Right kidney (tissue), 9 donors: ENCODE data around the gene PDGFB.

Source experiments
- DNase-seq: peaks from one replicate; pipeline ENCODE4 v3.0.0-alpha.2; 2016
- long read RNA-seq, 8 donors: transcript quantifications; one replicate each; lab custom pipeline, GENCODE V29; 2026

The PDGFB gene
- long read RNA-seq, donor 1, transcript PDGFB-201 (7 exons, 3,497 nt), result major isoform, 9 of 9 reads
- long read RNA-seq, donor 1, partial matches to known transcripts, result 0 of 9 reads
- long read RNA-seq, donor 1, other reads (novel, unspliced or antisense), result 0 of 9 reads
- long read RNA-seq, donor 2, partial matches to known transcripts, result 0 of 2 reads
- long read RNA-seq, donor 2, other reads (novel, unspliced or antisense), result 0 of 2 reads
- long read RNA-seq, donor 3, partial matches to known transcripts, result 0 of 4 reads
- long read RNA-seq, donor 3, other reads (novel, unspliced or antisense), result 0 of 4 reads
- long read RNA-seq, donor 4, transcript PDGFB-201 (7 exons, 3,497 nt), result major isoform, 5 of 5 reads
- long read RNA-seq, donor 4, partial matches to known transcripts, result 0 of 5 reads
- long read RNA-seq, donor 4, other reads (novel, unspliced or antisense), result 0 of 5 reads
- long read RNA-seq, donor 5, partial matches to known transcripts, result 0 of 4 reads
- long read RNA-seq, donor 5, other reads (novel, unspliced or antisense), result 0 of 4 reads
- long read RNA-seq, donor 6, transcript PDGFB-201 (7 exons, 3,497 nt), result major isoform, 9 of 9 reads
- long read RNA-seq, donor 6, partial matches to known transcripts, result 0 of 9 reads
- long read RNA-seq, donor 6, other reads (novel, unspliced or antisense), result 0 of 9 reads
- long read RNA-seq, donor 7, transcript PDGFB-201 (7 exons, 3,497 nt), result major isoform, 5 of 5 reads
- long read RNA-seq, donor 7, partial matches to known transcripts, result 0 of 5 reads
- long read RNA-seq, donor 7, other reads (novel, unspliced or antisense), result 0 of 5 reads
- long read RNA-seq, donor 8, partial matches to known transcripts, result 6 of 8 reads
- long read RNA-seq, donor 8, other reads (novel, unspliced or antisense), result 0 of 8 reads

GRCh38 chr22:39244496-39245129, at the start of gene PDGFB:
Gene PDGFB, minus strand, starts transcription at chr22:39244982. Its CDS starts 1,019 bp downstream, at chr22:39243963.
- peak; percentile 60 for DNase-seq

- no peak for DNase-seq
Observed at GRCh38 chr22:39293766-39294368, 49.1 kb upstream of the PDGFB start.

DNA sequence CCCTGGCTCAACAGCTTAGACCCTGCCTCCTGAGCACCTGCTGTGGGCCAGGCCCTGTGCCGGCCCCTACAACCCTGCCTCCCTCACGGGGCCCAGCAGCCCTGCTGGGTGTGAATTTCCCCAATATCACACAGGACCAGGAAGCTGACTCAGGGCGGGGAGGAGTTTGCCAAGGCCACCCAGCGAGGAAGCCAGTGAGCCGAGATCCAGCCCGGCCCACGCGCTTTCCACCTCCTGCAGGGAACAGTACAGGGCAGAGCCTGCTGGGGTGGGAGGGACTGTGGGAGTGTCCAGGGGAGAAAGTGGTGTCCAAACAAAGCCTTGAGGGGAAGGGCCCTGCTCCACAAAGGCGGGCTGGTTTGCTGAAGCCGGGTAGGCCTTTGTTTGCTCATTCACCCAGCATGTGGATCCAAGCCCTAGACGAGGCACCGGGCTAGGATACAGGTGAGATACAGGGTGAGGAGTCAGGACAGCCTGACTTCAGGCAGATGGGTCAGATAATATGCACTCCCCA, 47.8 kb upstream of the PDGFB start:
- DNase-seq, result peak; percentile 68

GRCh38 chr22:39292031-39292462, 47.3 kb upstream of the PDGFB start:
- peak; percentile 30 for DNase-seq

GRCh38 chr22:39291523-39291922, 46.7 kb upstream of the PDGFB start:
- DNase-seq, result peak; percentile 27

DNA sequence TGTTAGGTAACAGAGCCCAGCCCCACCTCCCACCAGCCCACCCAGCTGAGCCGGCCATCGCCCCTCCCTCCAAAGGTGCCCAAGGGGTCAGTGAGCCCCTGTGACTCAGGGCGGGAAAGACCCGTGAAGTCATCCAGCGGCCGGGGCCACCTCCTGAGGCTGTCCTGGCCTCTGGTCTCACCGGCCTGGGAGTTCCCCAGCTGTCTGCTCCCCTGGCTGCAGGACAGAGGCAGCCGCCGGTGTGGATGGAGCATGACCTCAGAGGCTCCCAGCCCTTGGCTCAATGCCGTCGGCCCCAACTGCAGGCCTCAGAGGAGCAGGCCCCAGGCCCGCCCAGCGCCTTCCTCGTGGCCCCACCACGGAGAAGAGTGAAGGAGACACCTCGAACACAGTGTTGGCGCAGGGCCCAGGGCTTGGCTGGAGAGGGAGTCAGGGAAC, 46.0 kb upstream of the PDGFB start:
- DNase-seq, result peak; percentile 55

DNA sequence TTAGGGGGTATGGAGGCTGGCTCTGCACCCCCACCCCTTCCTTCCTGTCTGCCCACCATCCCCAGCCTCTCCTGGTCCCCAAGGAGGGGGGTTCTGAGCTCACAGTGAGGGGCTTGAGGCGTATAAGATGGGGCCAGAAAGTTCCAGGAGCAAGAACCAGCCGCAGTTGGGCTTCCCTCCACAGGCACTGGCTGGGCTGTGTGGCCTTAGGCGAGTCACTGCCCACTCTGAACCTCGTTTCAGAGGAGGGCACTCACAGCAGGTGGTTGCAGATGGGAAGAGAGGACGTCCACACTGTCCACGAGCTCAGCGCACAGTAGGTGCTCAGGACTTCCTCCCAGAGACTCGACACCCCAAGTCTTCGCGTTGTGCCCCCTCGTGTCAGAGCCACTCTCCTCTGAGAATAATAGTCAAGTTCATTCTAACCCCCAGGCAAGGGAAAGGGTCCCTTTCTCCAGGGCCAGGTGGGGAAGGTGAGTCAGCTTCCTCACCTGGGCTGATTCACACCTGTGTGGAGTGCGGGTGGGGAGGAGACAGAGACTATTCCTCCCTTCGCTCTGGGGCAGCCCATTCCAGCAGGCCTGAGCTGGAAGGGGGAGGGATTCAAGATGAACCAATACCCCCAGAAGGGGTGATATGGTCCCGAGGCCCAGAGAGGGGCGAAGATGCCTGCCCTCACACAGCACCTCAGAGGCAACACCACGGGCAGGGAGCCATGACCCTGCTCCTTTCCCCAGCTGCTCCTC, 45.4 kb upstream of the PDGFB start:
- DNase-seq, result no peak

- DNase-seq, result peak; percentile 58
Observed at GRCh38 chr22:39289533-39289932, 44.8 kb upstream of the PDGFB start.

GRCh38 chr22:39288135-39288898, 43.5 kb upstream of the PDGFB start:
- DNase-seq, result no peak

- peak; percentile 54 for DNase-seq
Observed at GRCh38 chr22:39287076-39287725, 42.4 kb upstream of the PDGFB start.

- no peak for DNase-seq
Observed at GRCh38 chr22:39284983-39285382, 40.2 kb upstream of the PDGFB start.

GRCh38 chr22:39284142-39284980, 39.6 kb upstream of the PDGFB start:
- DNase-seq, result no peak

DNA sequence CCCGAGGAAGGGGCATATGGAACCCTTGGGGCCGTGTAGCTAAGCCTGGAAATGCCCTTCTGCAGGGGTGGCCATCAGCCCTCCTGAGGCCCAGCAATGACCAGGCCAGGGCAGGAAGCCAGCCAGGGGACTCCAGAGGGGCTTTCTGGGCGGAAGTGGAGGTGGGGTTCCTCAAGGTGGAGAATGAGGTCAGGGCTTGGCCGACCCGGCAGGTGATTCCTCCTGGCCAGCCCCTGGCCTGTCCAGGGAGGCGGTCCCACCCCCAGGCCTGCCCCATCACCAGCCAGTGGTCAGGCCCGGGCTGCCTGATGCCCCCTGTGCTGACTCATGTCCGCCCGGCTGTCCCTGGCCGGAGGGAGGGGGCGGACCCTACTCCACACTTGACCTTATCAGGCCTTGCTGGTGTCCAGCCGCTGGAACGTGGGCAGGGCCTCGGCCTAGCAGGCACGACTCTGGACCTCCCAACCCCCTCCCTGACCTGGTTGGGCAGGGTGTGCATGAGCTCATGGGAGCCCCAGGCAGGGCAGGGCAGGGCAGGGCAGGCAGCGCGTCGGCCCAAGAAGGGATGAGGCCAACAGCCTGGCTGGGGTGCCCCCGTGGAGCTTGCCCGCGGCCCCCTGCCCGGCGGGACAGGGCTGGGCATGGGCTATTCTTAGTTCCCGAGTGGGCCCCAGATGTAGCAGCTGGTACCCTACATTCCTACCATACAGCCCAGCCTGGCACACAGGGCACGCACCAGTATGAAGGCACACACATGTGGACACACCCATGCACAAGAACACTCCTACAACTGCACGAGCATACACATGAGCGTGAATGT, 38.8 kb upstream of the PDGFB start:
- peak; percentile 29 for DNase-seq

DNA sequence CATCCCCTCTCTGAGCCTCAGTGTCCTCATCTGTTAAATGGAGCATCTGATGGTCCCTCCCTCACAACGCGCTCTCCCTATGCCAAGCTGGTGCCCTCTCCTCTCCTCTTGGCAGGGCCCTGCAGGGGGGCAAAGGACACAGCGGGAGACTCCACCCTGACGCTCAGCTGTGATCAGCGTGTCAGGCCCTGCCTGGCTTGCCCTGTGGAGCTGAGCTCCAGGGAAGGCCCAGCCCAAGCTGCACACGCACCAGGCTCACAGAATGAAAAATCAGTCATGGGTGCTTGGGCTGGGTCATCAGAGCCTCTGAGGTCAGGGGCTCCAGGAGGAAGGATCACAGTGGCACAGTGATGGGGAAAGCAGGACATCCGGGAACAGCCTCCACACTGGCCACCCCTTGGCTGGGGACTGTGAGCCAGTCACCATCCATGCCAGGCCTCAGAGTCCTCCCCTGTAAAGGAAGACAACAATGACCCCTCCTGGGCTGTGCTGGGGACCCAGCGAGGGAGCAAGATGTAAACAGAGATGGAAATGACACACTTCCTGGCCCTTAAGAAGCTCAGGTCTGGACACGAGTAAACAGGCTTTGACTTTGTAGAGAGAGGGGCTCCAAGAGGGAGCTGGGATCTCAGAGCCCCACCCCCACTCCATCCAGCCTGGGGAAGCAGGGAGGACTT, 38.0 kb upstream of the PDGFB start:
- peak; percentile 26 for DNase-seq

GRCh38 chr22:39281126-39281525, 36.3 kb upstream of the PDGFB start:
- no peak for DNase-seq

DNA sequence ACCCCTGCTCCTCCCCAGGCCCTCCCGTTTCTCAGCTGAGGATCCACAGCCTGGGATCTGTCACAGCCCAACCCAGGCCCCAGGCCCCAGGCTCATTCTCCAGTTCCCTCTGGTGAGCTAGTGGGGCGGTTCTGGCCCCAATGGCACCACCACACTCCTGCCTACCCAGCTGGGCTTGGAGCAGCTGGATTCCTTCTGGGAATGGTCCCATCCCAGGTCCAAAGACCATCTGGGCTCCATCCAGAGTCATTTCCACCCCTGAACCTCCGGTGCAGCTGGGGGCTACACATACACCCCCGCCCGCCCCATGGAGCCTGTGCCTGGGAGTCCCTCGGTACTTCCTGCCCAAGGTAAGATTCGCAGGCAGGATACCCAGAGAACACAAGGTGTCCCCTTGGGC, 35.5 kb upstream of the PDGFB start:
- no peak for DNase-seq

GRCh38 chr22:39279170-39279850, 34.5 kb upstream of the PDGFB start:
- DNase-seq, result no peak
